Mucosa of descending colon (tissue), 3 donors: ENCODE measurements around the gene TSPEAR. TPM values are rescaled to one million over a fixed set of nuclear protein-coding genes. Genes with fewer than 3 reads are reported as not detected.
"Not testable (repeated sequence)": the region's sequence is repeated elsewhere in the genome, so short reads cannot be mapped to it uniquely, and the experiment has no call there.

Experiments
- ATAC-seq: fragments of 200-7000 bp; cut with Tn5 transposase; one replicate; pipeline ENCODE4 v1.9.1; 2020; ENCODE audit warnings: mild to moderate bottlenecking, moderate library complexity
- DNase-seq, 3 donors: peaks; one replicate each; pipeline ENCODE4 v3.0.0-alpha.2; 2020
- H3K36me3 ChIP-seq: fragments of 200-600 bp; one replicate; pipeline ENCODE4 v1.8.0; 2021; ENCODE audit warnings: low read depth, mild to moderate bottlenecking
- H3K4me1 ChIP-seq: fragments of 200-600 bp; one replicate; pipeline ENCODE4 v1.8.0; 2021; ENCODE audit warnings: low read depth, mild to moderate bottlenecking
- H3K4me3 ChIP-seq: fragments of 200-600 bp; one replicate; pipeline ENCODE4 v1.8.0; 2021; ENCODE audit warnings: mild to moderate bottlenecking
- H3K9me3 ChIP-seq: fragments of 200-600 bp; one replicate; pipeline ENCODE4 v1.8.0; 2021; ENCODE audit warnings: mild to moderate bottlenecking
- intact Hi-C, 2 donors: fragments of 100-400 bp; cut with DNase I in 1 of 2; cut with micrococcal nuclease in 1 of 2; formaldehyde crosslinking; loops; one replicate each; pipeline versions ENCODE4 v1.11.0 to v1.11.1; 2022; cut with DNase I, micrococcal nuclease
- total RNA-seq, 3 donors: library from RNA; stranded (reverse); fragmentation: NEBNext Ultra II Directional in 2 of 3; extraction: Animal tissue kit (Norgen Biotek cat#: 25700) in 2 of 3; gene quantifications; one replicate each; pipeline versions ENCODE4 v1.2.1 to v1.2.4, GENCODE V29; 2021 to 2023
- TF ChIP-seq, protein P1 (sequence below): fragments of 200-600 bp; IDR thresholded peaks from one replicate; pipeline ENCODE4 v1.8.0; 2022; ENCODE audit warnings: antibody characterized with exemption, mild to moderate bottlenecking
- donor health status: DM: no; HTN: no; CAD: no; lungs with moderate emphysema.
- donor health status: DM: no; HTN: no; CAD: no.
- donor health status: DM: no; HTN: yes; CAD: no.

The TSPEAR gene
- total RNA-seq, 3 donors from 2014 or later = 0.28 TPM; not detected in 2

DNA sequence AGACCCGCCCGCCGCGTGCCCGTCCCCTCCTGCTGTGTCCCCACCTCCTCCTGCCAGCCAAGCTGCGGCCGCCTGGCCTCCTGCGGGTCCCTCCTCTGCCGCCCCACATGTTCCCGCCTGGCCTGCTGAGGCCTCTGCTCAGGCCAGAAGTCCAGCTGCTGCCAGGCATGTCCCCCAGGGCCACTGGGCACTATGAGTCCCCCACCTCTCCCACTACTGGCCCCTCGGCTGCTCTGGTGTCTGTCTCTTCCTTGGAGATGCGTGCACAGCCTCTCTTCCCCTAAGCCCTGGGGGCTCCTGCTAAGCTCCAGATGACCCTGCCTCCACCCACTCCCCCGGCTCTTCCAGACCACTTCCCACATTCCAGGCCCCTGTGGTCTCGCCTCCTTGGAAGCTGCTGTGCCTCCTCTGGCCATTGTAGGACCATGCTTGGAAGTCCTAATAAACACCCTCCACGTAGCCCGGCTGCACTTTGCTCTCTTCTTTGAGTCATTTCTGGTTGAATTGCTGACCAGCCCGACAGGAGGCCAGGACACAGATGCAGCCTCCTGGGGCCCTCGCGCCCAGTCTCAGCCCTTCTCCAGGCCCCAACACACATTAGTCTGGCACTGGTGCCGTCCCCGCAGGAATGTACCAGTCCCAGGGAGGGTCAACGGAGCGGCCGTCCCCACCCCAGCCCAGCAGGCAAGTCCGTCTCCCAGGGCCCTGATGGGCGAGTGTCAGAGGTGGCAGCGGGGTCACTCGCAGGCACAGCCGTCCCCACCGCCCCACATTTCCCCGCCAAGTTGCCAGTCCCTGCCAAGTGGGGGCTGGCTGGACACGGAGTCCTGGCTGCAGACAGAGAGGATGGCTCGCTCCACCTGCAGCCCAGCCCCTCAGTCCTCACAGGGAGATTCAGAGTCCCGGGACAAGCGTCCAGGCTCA, 13.3 kb downstream of the TSPEAR start:
- DNase-seq = no peak
- TF ChIP-seq, protein P1, sequence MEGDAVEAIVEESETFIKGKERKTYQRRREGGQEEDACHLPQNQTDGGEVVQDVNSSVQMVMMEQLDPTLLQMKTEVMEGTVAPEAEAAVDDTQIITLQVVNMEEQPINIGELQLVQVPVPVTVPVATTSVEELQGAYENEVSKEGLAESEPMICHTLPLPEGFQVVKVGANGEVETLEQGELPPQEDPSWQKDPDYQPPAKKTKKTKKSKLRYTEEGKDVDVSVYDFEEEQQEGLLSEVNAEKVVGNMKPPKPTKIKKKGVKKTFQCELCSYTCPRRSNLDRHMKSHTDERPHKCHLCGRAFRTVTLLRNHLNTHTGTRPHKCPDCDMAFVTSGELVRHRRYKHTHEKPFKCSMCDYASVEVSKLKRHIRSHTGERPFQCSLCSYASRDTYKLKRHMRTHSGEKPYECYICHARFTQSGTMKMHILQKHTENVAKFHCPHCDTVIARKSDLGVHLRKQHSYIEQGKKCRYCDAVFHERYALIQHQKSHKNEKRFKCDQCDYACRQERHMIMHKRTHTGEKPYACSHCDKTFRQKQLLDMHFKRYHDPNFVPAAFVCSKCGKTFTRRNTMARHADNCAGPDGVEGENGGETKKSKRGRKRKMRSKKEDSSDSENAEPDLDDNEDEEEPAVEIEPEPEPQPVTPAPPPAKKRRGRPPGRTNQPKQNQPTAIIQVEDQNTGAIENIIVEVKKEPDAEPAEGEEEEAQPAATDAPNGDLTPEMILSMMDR = no peak

DNA sequence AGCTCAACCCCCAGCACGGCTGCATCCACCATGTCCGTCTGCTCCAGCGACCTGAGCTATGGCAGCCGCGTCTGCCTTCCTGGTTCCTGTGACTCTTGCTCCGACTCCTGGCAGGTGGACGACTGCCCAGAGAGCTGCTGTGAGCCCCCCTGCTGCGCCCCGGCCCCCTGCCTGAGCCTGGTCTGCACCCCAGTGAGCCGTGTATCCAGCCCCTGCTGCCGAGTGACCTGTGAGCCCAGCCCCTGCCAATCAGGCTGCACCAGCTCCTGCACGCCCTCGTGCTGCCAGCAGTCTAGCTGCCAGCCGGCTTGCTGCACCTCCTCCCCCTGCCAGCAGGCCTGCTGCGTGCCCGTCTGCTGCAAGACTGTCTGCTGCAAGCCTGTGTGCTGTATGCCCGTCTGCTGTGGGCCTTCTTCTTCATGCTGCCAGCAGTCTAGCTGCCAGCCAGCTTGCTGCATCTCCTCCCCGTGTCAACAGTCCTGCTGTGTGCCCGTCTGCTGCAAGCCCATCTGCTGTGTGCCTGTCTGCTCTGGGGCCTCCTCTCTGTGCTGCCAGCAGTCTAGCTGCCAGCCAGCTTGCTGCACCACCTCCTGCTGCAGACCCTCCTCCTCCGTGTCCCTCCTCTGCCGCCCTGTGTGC, 14.1 kb downstream of the TSPEAR start, which contains the start of gene KRTAP10-12:
TSS of gene KRTAP10-12 (plus strand) at position 1 of the 639 bp plus-strand sequence. CDS start at position 31, 30 bp downstream.
- DNase-seq, H3K36me3 ChIP-seq, intact Hi-C loops, H3K4me1 ChIP-seq, H3K4me3 ChIP-seq, ATAC-seq, H3K9me3 ChIP-seq: not testable (repeated sequence)

More for the DNA sequence above, 13.3 kb downstream of the TSPEAR start:
- intact Hi-C loops = no loop called here
- Histone ChIP-seq H3K9me3 (no peaks in the 10 kb centered on the region), H3K36me3 (no peaks in the 10 kb centered on the region), H3K4me1 (peaks cover 2% of the 10 kb centered on the region), H3K4me3 (no peak overlapping the region)
- ATAC-seq = no peak

DNA sequence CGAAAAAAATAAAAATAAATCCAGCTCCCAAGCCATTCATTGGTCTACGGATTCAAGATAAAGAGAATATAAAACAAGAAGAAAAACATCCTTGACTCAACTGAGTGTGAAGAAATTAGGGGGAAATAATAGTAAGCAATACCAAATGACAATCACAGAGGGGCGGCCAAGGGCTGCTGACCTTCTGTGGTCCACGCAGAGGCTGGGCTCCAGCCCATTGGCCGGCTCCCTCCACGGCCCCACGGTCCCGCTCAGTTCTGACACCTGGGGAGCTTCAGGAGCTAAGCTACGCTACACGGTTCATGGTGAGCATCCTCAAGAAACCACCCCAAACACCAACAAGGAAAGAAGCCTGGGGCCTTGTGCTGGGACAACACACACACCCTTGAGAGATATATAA, 14.8 kb downstream of the TSPEAR start:
- peaks cover 6% of the 10 kb centered on the region for H3K9me3 ChIP-seq
- no peak overlapping the region for H3K4me3 ChIP-seq
- H3K4me1 ChIP-seq = no peaks in the 10 kb centered on the region
- intact Hi-C loops = no loop called here
- DNase-seq (no peak), ATAC-seq (no peak)
- H3K36me3 ChIP-seq = no peaks in the 10 kb centered on the region
- TF ChIP-seq, protein P1 = no peak

DNA sequence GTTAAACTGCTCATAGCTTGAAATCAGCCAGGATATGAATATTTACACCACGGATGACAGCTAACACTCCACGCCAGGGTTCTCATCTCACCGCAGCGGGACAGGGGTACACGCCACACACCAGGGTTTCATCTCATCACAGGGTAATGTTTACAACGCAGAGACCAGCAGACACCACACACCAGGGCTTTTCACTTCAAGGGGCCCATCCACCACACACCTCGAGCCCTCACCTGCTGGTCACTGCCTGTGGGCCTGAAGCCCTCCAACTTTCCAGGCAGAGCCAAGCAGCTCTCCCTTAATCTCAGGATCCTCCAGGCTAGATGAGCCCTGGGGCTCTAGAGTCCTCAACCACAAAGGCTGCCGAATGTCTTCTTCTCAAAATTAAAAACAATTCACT, 15.7 kb downstream of the TSPEAR start:
- TF ChIP-seq, protein P1 = no peak
- H3K9me3 ChIP-seq = peaks cover 6% of the 10 kb centered on the region
- no peaks in the 10 kb centered on the region for H3K4me1 ChIP-seq
- ATAC-seq (no peak), DNase-seq (no peak)
- intact Hi-C loops = no loop called here
- no peak overlapping the region for H3K4me3 ChIP-seq
- no peaks in the 10 kb centered on the region for H3K36me3 ChIP-seq

DNA sequence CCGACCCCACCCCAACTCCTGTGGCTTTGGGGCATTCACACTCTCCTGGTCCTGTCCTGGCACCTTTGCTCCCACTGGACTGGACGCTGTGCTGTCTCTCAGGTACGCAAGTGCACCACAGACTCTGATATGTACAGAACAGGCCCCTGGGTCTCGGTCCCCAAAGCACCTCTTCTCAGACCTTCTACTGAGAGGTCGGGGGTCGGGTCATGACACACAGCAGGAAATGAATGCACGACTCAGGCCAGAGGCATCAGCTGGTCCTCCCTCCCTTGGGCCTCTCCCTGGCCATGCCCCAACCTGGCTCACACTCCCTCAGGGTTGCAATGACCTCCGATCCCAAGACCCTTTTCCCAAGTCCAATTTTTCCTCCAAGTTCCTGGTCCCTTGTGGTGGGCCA, 16.2 kb downstream of the TSPEAR start:
- TF ChIP-seq, protein P1 = no peak
- intact Hi-C loops = no loop called here
- no peak for ATAC-seq
- no peak for DNase-seq
- no peaks in the 10 kb centered on the region for H3K4me1 ChIP-seq
- no peak overlapping the region for H3K4me3 ChIP-seq
- H3K9me3 ChIP-seq = peaks cover 6% of the 10 kb centered on the region
- H3K36me3 ChIP-seq = no peaks in the 10 kb centered on the region

DNA sequence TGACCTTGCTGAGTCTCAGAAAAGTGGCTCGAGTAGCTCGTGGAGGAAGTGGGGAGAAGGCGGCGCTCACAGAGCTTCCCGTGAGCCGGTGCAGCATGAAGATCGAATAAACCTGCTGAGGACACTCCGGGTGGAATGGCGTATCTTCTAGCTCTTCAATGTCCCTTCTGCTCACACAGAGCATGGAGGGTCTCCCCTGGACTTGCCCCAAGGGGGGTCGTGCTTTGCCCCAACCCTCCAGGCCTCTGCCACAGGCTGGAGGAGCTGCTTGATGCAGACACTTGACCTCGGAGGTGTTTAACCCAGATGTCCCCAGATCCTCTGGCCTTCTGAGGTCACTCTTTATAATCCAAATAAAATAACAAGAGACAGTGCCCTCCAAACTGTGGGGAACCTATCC, 16.6 kb downstream of the TSPEAR start:
- peaks cover 6% of the 10 kb centered on the region for H3K9me3 ChIP-seq
- intact Hi-C loops = no loop called here
- TF ChIP-seq, protein P1 = no peak
- no peaks in the 10 kb centered on the region for H3K4me1 ChIP-seq
- no peak overlapping the region for H3K4me3 ChIP-seq
- H3K36me3 ChIP-seq = no peaks in the 10 kb centered on the region
- DNase-seq (no peak), ATAC-seq (no peak)
